ENCODE results near the gene TCFL5. TPM values are rescaled to one million over a fixed set of nuclear protein-coding genes. Genes with fewer than 3 reads are reported as not detected.

The TCFL5 gene
- total RNA-seq, 1 experiment from 2014 or later = 23.8 TPM

GRCh38 chr20:62834967-62835730, 26.5 kb downstream of the TCFL5 start:
- Histone ChIP-seq H3K27me3 (ENCODE audit: control insufficient read depth, insufficient read depth, low read length) (no peaks in the 10 kb centered on the region), H3K36me3 (ENCODE audit: control insufficient read depth, insufficient read depth, low read length) (no peaks in the 10 kb centered on the region), H3K4me1 (ENCODE audit: control insufficient read depth, insufficient read depth, low read length) (peaks cover 8% of the 10 kb centered on the region), H3K9me3 (ENCODE audit: control insufficient read depth, insufficient read depth, low read depth, low read length) (no peaks in the 10 kb centered on the region), H3K4me3 (ENCODE audit: low read depth in 2 of 2, low read length in 2 of 2) (no peak overlapping the region), H3K27ac (ENCODE audit: low read length) (no peak overlapping the region)
- in situ Hi-C loops (cut with HindIII; ENCODE audit: low pct_unique_long_range_greater_than_20kb, low sequenced_read_pairs) (no loop called here), intact Hi-C loops (cut with micrococcal nuclease; ENCODE audit: unreplicated experiment) (no loop called here)
- ChIA-PET POLR2A (no interaction called here), CTCF (no interaction called here)
- no peak for DNase-seq (ENCODE audit: low read depth, low spot score)
- TF ChIP-seq TCF7L2 (IDR thresholded peaks at IDR 0.05; ENCODE audit: low read depth, low read length) (no peak), SIN3A (IDR thresholded peaks at IDR 0.05; ENCODE audit: borderline replicate concordance, insufficient read depth, low read depth, low read length) (no peak), REST (IDR thresholded peaks at IDR 0.05; ENCODE audit: insufficient read depth in 1 of 2, low read depth in 2 of 2, low read length in 1 of 2) (no peak), CTCF (IDR thresholded peaks at IDR 0.05) (no peak), POLR2AphosphoS5 (IDR thresholded peaks at IDR 0.05; ENCODE audit: low read depth, low read length) (no peak)
- ATAC-seq = no peak
- BruUV-seq (replicated peaks) = no TSS peak

GRCh38 chr20:62832951-62833391, 28.7 kb downstream of the TCFL5 start:
- no TSS peak for BruUV-seq (replicated peaks)
- intact Hi-C loops (cut with micrococcal nuclease; ENCODE audit: unreplicated experiment) = no loop called here

More at GRCh38 chr20:62832951-62833391, 28.7 kb downstream of the TCFL5 start:
- no peak overlapping the region for H3K4me3 ChIP-seq (ENCODE audit: low read depth in 2 of 2, low read length in 2 of 2)
- H3K27me3 ChIP-seq (ENCODE audit: control insufficient read depth, insufficient read depth, low read length) = no peaks in the 10 kb centered on the region
- DNase-seq (ENCODE audit: low read depth, low spot score) (no peak), ATAC-seq (no peak)
- peaks cover 8% of the 10 kb centered on the region for H3K4me1 ChIP-seq (ENCODE audit: control insufficient read depth, insufficient read depth, low read length)
- H3K36me3 ChIP-seq (ENCODE audit: control insufficient read depth, insufficient read depth, low read length) = no peaks in the 10 kb centered on the region
- ChIA-PET POLR2A (no interaction called here), CTCF (no interaction called here)
- TF ChIP-seq TCF7L2 (IDR thresholded peaks at IDR 0.05; ENCODE audit: low read depth, low read length) (no peak), SIN3A (IDR thresholded peaks at IDR 0.05; ENCODE audit: borderline replicate concordance, insufficient read depth, low read depth, low read length) (no peak)
- in situ Hi-C loops (cut with HindIII; ENCODE audit: low pct_unique_long_range_greater_than_20kb, low sequenced_read_pairs) = no loop called here
- H3K27ac ChIP-seq (ENCODE audit: low read length) = no peak overlapping the region
- no peaks in the 10 kb centered on the region for H3K9me3 ChIP-seq (ENCODE audit: control insufficient read depth, insufficient read depth, low read depth, low read length)
